C4-2B (cell line): ENCODE data around the gene FAM181A.

Experiments
- CTCF ChIP-seq: fragments of 450-650 bp; conservative IDR thresholded peaks from 2 replicates; pipeline ENCODE4 v1.5.1; 2017; ENCODE audit warnings: mild to moderate bottlenecking
- ZFX ChIP-seq: fragments of 450-650 bp; IDR thresholded peaks from 2 replicates; pipeline ENCODE4 v1.6.1; 2017

GRCh38 chr14:93921001-93921806 is 5.9 kb upstream of the FAM181A start:
- TF ChIP-seq CTCF (no peak), ZFX (no peak)
